ENCODE results near the gene GALR3.

GRCh38 chr22:37784829-37785495 lies 38.2 kb upstream of the GALR3 start:
- TF ChIP-seq ARNTL (CRISPR knock-in tag; IDR thresholded peaks at IDR 0.05; ENCODE audit: borderline replicate concordance, low read depth) = no peak
- TF ChIP-seq SNAI2 (CRISPR knock-in tag; IDR thresholded peaks at IDR 0.05) = no peak
- TF ChIP-seq TCF4 (CRISPR knock-in tag; IDR thresholded peaks at IDR 0.05; ENCODE audit: borderline replicate concordance) = no peak
- no peak for TF ChIP-seq RARB (CRISPR knock-in tag; IDR thresholded peaks at IDR 0.05)
- TF ChIP-seq, protein P1, sequence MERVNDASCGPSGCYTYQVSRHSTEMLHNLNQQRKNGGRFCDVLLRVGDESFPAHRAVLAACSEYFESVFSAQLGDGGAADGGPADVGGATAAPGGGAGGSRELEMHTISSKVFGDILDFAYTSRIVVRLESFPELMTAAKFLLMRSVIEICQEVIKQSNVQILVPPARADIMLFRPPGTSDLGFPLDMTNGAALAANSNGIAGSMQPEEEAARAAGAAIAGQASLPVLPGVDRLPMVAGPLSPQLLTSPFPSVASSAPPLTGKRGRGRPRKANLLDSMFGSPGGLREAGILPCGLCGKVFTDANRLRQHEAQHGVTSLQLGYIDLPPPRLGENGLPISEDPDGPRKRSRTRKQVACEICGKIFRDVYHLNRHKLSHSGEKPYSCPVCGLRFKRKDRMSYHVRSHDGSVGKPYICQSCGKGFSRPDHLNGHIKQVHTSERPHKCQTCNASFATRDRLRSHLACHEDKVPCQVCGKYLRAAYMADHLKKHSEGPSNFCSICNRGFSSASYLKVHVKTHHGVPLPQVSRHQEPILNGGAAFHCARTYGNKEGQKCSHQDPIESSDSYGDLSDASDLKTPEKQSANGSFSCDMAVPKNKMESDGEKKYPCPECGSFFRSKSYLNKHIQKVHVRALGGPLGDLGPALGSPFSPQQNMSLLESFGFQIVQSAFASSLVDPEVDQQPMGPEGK (CRISPR knock-in tag; IDR thresholded peaks at IDR 0.05; ENCODE audit: borderline replicate concordance) = no peak
- TF ChIP-seq ISL1 (CRISPR knock-in tag; IDR thresholded peaks at IDR 0.05) = no peak
- no peak for TF ChIP-seq PPARA (CRISPR knock-in tag; IDR thresholded peaks at IDR 0.05; ENCODE audit: borderline replicate concordance)
- no peak for TF ChIP-seq TOX (CRISPR knock-in tag; IDR thresholded peaks at IDR 0.05; ENCODE audit: borderline replicate concordance)
- no peak for TF ChIP-seq ZNF8 (CRISPR knock-in tag; IDR thresholded peaks at IDR 0.05)
- no peak for TF ChIP-seq ZFP3 (CRISPR knock-in tag; IDR thresholded peaks at IDR 0.05)
